GM21367 (cell line): ENCODE data around the gene FBXO3.
"Not testable (repeated sequence)": the region's sequence is repeated elsewhere in the genome, so short reads cannot be mapped to it uniquely, and the experiment has no call there.

Experiments
- ATAC-seq: cut with Tn5 transposase; IDR thresholded peaks from one replicate; pipeline ENCODE4 v1.9.1; 2021; ENCODE audit not compliant: unreplicated experiment

Gene FBXO3, protein sequence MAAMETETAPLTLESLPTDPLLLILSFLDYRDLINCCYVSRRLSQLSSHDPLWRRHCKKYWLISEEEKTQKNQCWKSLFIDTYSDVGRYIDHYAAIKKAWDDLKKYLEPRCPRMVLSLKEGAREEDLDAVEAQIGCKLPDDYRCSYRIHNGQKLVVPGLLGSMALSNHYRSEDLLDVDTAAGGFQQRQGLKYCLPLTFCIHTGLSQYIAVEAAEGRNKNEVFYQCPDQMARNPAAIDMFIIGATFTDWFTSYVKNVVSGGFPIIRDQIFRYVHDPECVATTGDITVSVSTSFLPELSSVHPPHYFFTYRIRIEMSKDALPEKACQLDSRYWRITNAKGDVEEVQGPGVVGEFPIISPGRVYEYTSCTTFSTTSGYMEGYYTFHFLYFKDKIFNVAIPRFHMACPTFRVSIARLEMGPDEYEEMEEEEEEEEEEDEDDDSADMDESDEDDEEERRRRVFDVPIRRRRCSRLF

DNA sequence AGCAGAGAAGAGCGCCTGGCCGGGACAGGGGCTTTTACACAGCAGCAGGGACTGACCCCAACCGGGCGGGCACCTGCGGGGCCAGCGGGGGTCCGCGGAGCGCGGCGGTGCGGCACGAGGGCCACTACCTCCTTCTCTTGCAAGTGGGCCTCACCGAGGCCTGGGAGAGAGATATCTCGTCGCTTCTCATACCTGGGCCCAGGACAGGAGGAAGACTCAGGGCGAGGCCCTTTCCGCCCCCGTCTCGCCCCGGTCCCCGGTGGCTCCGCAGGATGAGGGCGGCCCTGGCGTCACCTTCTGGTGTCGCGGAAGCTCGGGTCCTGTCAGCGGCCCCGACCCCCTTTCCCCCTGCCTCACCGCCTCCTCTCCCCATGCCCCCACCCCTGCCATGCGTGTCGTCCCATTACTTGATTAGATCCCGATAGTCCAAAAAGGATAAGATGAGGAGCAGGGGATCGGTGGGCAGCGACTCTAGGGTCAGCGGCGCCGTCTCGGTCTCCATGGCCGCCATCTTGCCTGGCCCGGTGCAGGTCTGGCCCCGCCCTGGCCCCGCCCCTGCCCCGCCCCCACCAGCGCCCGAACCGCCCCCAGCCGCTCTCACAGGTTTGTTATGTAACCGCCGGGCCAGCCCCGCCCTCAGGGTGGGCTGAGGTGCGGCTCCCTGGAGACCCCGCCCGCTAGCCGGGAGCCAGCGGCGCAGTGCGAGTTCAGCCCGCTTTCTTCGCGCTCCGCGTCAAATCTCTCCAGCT is at the start of gene FBXO3:
Gene FBXO3 (minus strand): TSS at position 534 of the 749 bp plus-strand sequence. CDS start 23 bp downstream, at position 511.
- no peak for ATAC-seq

DNA sequence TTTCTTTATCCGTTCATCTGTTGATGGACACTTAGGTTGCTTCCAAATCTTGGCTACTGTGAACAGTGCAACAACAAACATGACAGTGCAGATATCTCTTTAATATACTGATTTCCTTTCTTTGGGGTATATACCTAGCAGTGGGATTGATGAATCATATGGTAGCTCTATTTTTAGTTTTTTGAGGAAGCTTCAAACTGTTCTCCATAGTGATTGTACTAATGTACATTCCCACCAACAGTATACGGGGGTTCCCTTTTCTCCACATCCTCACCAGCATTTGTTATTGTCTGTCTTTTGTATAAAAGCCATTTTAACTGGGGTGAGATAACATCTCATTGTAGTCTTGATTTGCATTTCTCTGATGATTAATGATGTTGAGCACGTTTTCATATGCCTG is 48.7 kb upstream of the FBXO3 start:
- ATAC-seq: not testable (repeated sequence)

DNA sequence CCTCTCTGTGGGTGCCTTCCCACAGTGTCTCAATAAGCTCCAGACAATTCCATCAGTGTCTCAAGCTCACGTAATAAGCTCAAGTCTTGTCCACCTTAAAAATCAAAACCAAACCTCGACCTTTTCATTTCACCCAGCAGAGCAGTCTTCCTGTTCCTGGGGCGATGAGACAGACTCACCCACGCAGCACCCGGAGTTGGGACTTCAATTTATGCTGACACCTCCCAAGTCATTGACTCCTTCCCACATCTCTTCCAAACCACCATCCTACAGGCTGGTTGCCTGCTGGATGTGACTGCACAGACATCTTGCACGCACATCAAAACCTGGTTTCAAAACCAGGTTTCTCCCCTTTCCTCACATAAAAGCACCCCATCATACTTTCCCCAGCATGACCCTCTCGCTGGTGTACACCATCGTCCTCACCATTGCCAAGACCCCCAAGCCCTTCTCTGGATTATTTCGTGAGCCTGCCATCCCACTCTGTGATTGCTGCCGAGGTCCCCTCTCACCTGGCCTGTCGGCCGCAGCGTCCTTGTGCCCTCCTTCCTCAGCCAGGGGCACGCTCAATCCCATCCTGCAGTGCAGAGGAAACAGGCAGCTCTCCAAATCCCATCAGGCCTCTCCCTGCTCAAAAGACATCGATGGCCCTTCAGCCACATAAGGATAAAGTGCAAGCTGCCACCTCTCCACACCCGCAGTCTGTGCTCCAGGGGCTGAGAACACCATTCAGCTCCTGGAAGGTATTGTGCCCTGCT is 45.1 kb upstream of the FBXO3 start:
- ATAC-seq: no peak

GRCh38 chr11:33808228-33808828 is 34.0 kb upstream of the FBXO3 start:
- peak; percentile 55 for ATAC-seq

- no peak for ATAC-seq
Observed at GRCh38 chr11:33804471-33804870, 30.2 kb upstream of the FBXO3 start.

DNA sequence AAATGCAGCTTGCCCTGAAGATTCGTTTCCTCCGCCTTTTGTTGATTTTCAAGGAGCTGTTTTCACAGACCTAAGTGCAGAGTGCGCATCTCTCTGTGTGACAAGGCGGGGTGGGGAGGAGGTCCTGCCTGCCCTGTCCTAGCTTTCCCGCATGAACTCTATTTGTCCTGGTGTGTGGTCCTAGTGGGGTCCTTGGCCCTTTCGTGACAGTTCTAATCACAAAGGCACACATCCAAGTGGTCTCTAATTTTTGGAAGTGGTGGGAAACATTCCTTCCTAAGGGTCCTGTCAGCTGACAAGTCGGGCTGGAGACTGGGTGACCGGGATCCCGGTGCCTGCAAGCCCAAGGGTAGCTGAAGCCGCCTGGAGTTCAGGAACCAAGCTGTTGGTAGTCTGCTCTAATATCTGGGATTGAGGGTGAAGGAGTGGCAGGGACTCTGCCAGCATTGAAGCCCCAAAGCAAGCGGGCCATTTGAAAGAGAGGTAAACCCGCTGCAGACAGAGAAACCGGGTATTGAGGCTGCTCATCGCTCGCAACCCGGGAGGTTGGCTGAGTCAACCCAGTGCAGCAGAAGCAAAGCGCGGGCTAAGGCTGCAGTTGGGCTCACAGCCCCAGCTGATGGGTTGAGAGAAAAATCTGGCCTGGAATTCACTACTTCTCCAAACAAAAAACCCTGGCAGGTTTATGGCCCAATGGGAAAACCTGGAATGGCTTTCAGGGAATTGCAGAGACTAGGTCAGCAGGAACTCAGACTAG is 28.1 kb upstream of the FBXO3 start:
- ATAC-seq: no peak

GRCh38 chr11:33801821-33802193 is 27.5 kb upstream of the FBXO3 start:
- ATAC-seq: no peak

- no peak for ATAC-seq
Observed at GRCh38 chr11:33797879-33798278, 23.6 kb upstream of the FBXO3 start.

DNA sequence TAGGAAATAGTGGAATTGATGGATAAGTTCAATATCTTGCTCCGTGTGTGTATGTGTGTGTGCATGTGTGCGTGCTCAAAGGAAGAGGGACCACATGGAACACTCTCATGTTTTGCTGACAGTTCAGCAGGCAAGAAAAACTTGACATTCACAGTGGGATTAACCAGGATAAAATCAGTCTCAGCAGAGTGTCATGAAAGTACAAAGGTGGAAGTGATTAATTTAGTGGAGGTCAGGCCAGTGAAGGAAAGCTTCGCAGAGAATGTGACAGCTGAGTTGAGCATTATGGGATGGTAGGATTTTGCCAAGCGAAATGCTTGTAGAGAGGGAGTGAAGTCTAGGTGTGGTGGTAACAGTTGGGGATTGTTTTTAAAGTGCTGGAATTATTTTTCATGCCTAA is 15.7 kb upstream of the FBXO3 start:
- ATAC-seq: no peak

DNA sequence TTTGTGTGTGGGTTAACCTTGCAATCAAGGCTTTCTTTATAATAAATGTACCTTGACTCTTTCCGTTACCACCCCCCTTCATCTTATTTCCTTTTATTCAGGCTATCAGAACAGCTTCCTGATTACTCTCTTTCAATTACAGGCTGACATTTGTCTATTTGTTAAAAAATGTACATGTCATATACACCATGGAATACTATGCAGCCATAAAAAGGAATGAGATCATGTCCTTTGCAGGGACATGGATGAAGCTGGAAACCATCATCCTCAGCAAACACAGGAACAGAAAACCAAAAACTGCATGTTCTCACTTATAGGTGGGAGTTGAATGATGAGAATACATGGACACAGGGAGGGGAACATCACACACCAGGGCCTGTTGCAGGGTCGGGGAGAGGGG is 13.8 kb upstream of the FBXO3 start:
- ATAC-seq: not testable (repeated sequence)

- ATAC-seq: no peak
Observed at GRCh38 chr11:33787076-33787475, 12.8 kb upstream of the FBXO3 start.

DNA sequence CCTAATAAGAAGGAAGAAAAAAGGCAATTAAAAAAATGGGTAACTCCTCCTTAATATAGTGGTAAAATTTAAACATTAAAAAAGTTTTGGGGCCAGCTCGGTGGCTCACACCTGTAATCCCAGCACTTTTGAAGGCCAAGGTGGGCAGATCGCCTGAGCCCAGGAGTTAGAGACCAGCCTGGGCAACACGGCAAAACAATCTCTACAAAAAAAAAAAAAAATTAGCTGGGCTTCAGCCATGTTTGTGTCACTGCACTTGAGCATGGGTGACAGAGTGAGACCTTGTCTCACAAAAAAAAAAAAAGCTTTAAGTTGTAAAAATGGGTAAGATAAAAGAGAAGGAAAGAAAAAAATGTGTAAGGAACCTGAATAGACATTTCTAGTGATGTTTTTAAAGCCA is 11.3 kb upstream of the FBXO3 start:
- ATAC-seq: no peak

- no peak for ATAC-seq
Observed at GRCh38 chr11:33779849-33780528, 5.7 kb upstream of the FBXO3 start.

DNA sequence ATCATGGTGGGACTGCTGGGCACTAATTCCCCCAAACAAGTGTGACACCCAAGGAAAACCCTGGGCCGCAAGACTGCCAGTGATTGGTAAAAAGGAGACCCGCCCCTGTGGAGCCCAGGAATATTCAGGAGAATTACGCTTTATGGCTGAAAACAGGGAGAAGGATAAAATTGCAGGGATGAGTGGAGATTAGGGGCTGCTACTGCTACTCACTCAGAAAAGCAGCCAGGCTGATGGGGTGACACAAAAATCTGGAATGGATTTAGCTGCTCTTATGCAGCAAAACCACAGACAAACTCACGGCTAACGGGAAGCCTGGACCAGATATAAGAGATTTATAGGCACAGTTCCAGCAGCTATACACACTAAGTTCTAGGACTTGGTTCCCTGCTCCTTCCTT is 4.4 kb upstream of the FBXO3 start:
- ATAC-seq: no peak

GRCh38 chr11:33777906-33778305 is 3.6 kb upstream of the FBXO3 start:
- no peak for ATAC-seq

GRCh38 chr11:33775832-33776470 is 1.6 kb upstream of the FBXO3 start:
- ATAC-seq: no peak

DNA sequence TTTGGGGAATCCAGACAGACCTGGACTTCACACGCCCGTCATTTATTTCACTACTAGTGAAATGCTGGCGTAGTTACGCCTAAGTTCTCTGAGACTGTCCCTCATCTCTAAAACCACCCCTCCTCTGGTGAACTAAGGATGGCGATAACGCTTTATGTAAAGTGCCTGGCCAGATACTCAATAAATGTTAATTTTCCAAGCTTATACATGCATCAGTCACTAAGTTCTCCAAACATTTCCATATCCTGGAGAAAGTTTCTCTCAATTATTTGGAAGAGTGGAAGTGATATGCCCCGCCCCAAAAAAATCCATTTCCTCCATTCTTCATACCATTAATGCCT is 1.1 kb upstream of the FBXO3 start:
- ATAC-seq: no peak

DNA sequence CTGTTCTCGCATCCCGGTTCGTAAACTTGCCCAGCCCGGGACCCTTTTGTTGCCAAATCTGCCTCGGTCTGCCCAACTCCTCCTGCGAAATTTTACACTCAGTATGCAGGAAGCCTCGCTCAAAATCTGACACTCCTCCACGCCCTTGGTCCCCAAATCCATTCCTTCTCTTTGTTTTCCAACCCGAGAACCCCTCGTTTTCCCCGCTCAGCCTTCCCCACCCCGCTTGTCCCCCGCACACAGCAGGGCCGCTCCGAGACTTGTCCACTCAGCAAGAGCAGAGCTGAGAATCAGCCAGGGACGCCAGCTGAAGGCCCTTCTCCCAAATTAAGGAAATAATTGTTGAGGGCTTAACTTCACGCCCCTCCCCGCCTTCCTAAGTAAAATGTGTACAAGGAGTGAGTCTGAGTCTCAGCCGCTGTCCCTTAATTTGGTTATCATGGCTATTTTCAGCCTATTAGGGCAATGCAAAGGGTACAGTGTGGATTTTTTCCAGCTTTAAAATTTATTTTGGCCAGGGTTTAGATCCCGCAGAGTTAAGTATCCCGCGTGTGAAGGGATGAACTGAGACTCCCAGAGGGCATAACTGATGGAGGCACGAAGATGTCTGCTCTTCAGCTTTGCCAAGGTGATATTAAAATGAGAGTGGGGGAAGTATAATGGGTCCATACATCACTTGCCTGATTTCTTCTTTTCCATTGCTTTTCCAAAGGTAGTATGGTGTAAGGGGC is 581 bp upstream of the FBXO3 start:
- ATAC-seq: no peak
